IPS-15b (cell line): ENCODE measurements around the gene TUBB6.

Experiments
- H3K27me3 ChIP-seq: one replicate; pipeline ENCODE4 v1.6.1; 2013; ENCODE audit warnings: low read length; ENCODE audit not compliant: control insufficient read depth, insufficient read depth
- H3K36me3 ChIP-seq: one replicate; pipeline ENCODE4 v1.6.1; 2013; ENCODE audit warnings: low read length; ENCODE audit not compliant: control insufficient read depth, insufficient read depth
- H3K4me1 ChIP-seq: one replicate; pipeline ENCODE4 v1.6.1; 2013; ENCODE audit warnings: mild to moderate bottlenecking, low read length; ENCODE audit not compliant: control insufficient read depth, insufficient read depth
- H3K4me3 ChIP-seq: one replicate; pipeline ENCODE4 v1.5.1; 2013; ENCODE audit warnings: low read depth, low read length
- H3K9ac ChIP-seq: one replicate; pipeline ENCODE4 v1.6.1; 2013; ENCODE audit warnings: low read depth, mild to moderate bottlenecking, low read length
- H3K9me3 ChIP-seq: one replicate; pipeline ENCODE4 v1.6.1; 2013; ENCODE audit warnings: mild to moderate bottlenecking, low read length; ENCODE audit not compliant: control insufficient read depth, insufficient read depth

TUBB6 gene

GRCh38 chr18:12293831-12294230, 14.2 kb upstream of the TUBB6 start:
- no peaks in the 10 kb centered on the region for H3K36me3 ChIP-seq
- H3K9ac ChIP-seq = no peak overlapping the region
- H3K27me3 ChIP-seq = peaks cover 8% of the 10 kb centered on the region
- H3K4me1 ChIP-seq = peaks cover 4% of the 10 kb centered on the region
- no peaks in the 10 kb centered on the region for H3K9me3 ChIP-seq
- no peak overlapping the region for H3K4me3 ChIP-seq

GRCh38 chr18:12295389-12296086, 12.5 kb upstream of the TUBB6 start:
- Histone ChIP-seq H3K4me3 (no peak overlapping the region), H3K9me3 (no peaks in the 10 kb centered on the region), H3K36me3 (no peaks in the 10 kb centered on the region), H3K9ac (no peak overlapping the region), H3K27me3 (no peaks in the 10 kb centered on the region), H3K4me1 (no peaks in the 10 kb centered on the region)

GRCh38 chr18:12296087-12296403, 12.0 kb upstream of the TUBB6 start:
- Histone ChIP-seq H3K9ac (no peak overlapping the region), H3K4me1 (no peaks in the 10 kb centered on the region), H3K36me3 (no peaks in the 10 kb centered on the region), H3K27me3 (no peaks in the 10 kb centered on the region), H3K4me3 (no peak overlapping the region), H3K9me3 (no peaks in the 10 kb centered on the region)

- Histone ChIP-seq H3K36me3 (no peaks in the 10 kb centered on the region), H3K9ac (no peak overlapping the region), H3K4me1 (no peaks in the 10 kb centered on the region), H3K4me3 (no peak overlapping the region), H3K27me3 (no peaks in the 10 kb centered on the region), H3K9me3 (no peaks in the 10 kb centered on the region)
These were observed 11.6 kb upstream of the TUBB6 start for GRCh38 chr18:12296457-12296856.

GRCh38 chr18:12299862-12300261, 8.2 kb upstream of the TUBB6 start:
- H3K4me1 ChIP-seq = no peaks in the 10 kb centered on the region
- H3K36me3 ChIP-seq = no peaks in the 10 kb centered on the region
- H3K9ac ChIP-seq = no peak overlapping the region
- H3K4me3 ChIP-seq = no peak overlapping the region
- H3K9me3 ChIP-seq = no peaks in the 10 kb centered on the region
- H3K27me3 ChIP-seq = peaks cover 9% of the 10 kb centered on the region

- Histone ChIP-seq H3K9ac (no peak overlapping the region), H3K27me3 (peaks cover 22% of the 10 kb centered on the region), H3K9me3 (no peaks in the 10 kb centered on the region), H3K4me1 (peaks cover 5% of the 10 kb centered on the region), H3K4me3 (no peak overlapping the region), H3K36me3 (no peaks in the 10 kb centered on the region)
These were observed 6.6 kb upstream of the TUBB6 start for GRCh38 chr18:12301263-12302005.

GRCh38 chr18:12302391-12303147, 5.5 kb upstream of the TUBB6 start:
- peaks cover 9% of the 10 kb centered on the region for H3K4me1 ChIP-seq
- no peak overlapping the region for H3K9ac ChIP-seq
- H3K4me3 ChIP-seq = no peak overlapping the region
- H3K9me3 ChIP-seq = no peaks in the 10 kb centered on the region
- peaks cover 32% of the 10 kb centered on the region for H3K27me3 ChIP-seq
- no peaks in the 10 kb centered on the region for H3K36me3 ChIP-seq

- no peaks in the 10 kb centered on the region for H3K9me3 ChIP-seq
- H3K9ac ChIP-seq = no peak overlapping the region
- peaks cover 32% of the 10 kb centered on the region for H3K27me3 ChIP-seq
- H3K4me1 ChIP-seq = peaks cover 11% of the 10 kb centered on the region
- no peaks in the 10 kb centered on the region for H3K36me3 ChIP-seq
- H3K4me3 ChIP-seq = no peak overlapping the region
These were observed 3.5 kb upstream of the TUBB6 start for GRCh38 chr18:12304351-12305210.

- Histone ChIP-seq H3K9me3 (no peaks in the 10 kb centered on the region), H3K36me3 (no peaks in the 10 kb centered on the region), H3K4me1 (peaks cover 13% of the 10 kb centered on the region), H3K9ac (no peak overlapping the region), H3K27me3 (peaks cover 32% of the 10 kb centered on the region), H3K4me3 (no peak overlapping the region)
These were observed 2.8 kb upstream of the TUBB6 start for GRCh38 chr18:12305211-12305610.

- Histone ChIP-seq H3K4me3 (peak overlapping the region; percentile 72), H3K9ac (no peak overlapping the region), H3K27me3 (peaks cover 32% of the 10 kb centered on the region), H3K4me1 (peaks cover 13% of the 10 kb centered on the region), H3K36me3 (no peaks in the 10 kb centered on the region), H3K9me3 (no peaks in the 10 kb centered on the region)
These were observed 2.0 kb upstream of the TUBB6 start for GRCh38 chr18:12305930-12306629.
